ENCODE data around the gene STAC.
A peak's percentile ranks its signal among the peaks of the same experiment; 100 is the strongest.
"Not testable (repeated sequence)": the region's sequence is repeated elsewhere in the genome, so short reads cannot be mapped to it uniquely, and the experiment has no call there.

Gene STAC

GRCh38 chr3:36416599-36416998 is 36.3 kb downstream of the STAC start:
- DNase-seq, result no peak

GRCh38 chr3:36417237-36417636 is 36.9 kb downstream of the STAC start:
- no peak for DNase-seq

GRCh38 chr3:36418296-36418695 is 38.0 kb downstream of the STAC start:
- DNase-seq, result no peak

- DNase-seq, result no peak
Measured at GRCh38 chr3:36428445-36428844, 48.1 kb downstream of the STAC start.

DNA sequence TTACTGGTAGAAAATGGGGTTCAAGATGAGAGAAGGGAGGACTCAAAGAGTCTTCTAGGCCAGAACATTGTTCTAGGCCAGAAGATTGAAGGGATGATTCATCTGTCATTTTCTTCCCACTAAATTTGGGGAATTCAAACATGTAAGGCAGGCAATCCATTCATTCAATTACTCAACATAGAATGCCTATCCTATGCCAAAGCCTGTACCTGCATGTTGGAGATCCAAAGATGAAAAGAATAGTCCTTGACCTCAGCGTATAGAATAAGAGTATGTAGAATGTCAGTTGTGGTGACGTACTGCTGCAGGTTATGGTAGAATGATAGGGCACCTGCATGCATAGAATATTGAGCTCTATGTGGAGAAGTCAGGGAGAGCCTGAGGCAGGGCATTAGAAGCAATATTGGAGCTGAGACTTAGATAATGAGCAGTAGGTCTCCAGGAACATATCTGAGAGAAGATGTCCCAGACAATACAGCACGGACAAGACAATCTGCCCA is 49.7 kb downstream of the STAC start:
- DNase-seq, result no peak

- no peak for DNase-seq
Measured at GRCh38 chr3:36433511-36433910, 53.2 kb downstream of the STAC start.

- no peak for DNase-seq
Measured at GRCh38 chr3:36434687-36435426, 54.6 kb downstream of the STAC start.

DNA sequence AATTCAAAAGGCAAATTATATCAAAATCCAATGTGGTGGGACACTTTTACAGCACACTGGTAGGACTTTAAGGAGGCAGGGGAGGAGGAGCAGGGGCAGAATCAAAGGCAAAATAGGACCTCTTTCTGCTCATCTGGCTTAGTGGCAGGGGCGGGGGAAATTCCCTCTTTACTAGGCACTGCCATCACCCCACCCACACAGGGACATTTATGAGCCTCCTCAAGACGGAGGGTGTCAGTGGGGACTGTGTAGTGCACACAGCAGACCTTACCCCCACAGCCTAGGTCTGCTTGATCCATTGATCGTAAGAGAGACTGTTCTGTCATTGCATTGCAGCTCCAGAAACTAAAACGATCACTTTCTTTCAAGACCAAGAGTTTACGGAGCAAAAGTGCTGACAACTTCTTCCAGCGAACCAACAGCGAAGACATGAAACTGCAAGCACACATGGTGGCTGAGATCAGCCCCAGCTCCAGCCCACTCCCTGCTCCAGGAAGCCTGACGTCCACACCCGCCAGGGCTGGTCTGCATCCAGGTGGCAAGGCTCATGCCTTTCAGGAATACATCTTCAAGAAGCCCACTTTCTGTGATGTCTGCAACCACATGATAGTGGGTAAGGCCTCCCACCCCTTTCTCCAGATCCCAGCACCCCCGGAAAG is 62.9 kb downstream of the STAC start:
- no peak for DNase-seq

- DNase-seq, result no peak
Measured at GRCh38 chr3:36444909-36445308, 64.6 kb downstream of the STAC start.

DNA sequence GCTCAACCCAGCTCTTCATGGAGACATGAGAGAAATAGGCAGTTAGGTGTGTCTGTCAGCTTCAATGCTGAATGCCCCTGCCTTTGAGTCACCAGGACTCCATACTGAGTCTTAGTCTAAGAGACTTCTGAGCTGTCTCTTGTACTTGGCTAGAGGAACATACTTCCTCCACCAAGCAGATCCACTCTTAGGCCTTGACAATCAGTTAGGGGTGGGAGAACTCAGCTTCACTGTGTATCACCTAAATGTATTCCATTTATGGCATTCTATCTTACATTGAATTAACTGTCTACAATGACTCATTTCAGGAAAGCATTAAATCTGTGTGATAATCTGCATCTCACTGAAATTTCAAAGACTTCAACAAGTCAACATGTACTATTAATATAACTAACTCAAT is 66.0 kb downstream of the STAC start:
- no peak for DNase-seq

- DNase-seq, result no peak
Measured at GRCh38 chr3:36447061-36447460, 66.8 kb downstream of the STAC start.

GRCh38 chr3:36451816-36452215 is 71.5 kb downstream of the STAC start:
- no peak for DNase-seq

GRCh38 chr3:36453213-36453612 is 72.9 kb downstream of the STAC start:
- DNase-seq, result peak in 1 of 2 donors; percentile 8

GRCh38 chr3:36453896-36454295 is 73.6 kb downstream of the STAC start:
- DNase-seq, result peak; percentile 26 to 40

DNA sequence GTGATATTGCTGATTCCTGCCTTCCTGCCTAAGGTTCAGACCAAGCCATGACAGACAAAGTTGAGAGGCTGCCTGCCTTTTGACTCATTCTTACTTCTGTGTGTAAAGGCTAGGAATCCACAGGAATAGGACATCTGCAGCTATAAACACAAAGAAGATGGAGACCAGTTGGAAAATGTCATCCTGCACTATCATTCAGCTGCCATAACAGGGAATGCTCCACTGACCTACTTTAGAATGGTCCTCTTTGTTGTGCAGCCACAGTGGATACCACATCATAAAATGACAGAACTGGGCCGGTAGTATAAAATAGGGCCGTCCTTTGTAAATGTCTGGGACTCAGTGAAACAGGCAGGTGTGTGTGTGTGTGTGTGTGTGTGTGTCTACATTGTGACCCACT is 75.1 kb downstream of the STAC start:
- DNase-seq, result no peak

DNA sequence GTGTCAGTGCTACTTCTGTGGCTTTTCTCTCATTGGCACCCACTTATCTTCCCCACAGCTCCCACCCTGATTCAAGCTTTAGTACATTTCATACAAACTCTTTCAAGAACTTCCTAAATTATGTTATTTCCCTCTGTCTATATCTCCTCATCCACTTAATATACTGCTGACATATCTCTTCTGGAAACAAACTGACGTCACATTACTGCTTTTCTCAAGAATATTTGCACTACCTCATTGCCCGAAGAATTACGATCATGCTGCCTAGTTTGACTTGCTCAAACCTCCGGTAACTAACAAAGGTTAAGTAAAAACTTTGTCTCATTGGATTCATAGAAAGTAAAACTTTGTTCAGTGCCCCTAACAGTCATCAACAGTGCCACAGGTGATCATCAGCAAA is 76.5 kb downstream of the STAC start:
- no peak for DNase-seq

- no peak for DNase-seq
Measured at GRCh38 chr3:36457667-36458066, 77.4 kb downstream of the STAC start.

GRCh38 chr3:36459177-36459576 is 78.9 kb downstream of the STAC start:
- no peak for DNase-seq

DNA sequence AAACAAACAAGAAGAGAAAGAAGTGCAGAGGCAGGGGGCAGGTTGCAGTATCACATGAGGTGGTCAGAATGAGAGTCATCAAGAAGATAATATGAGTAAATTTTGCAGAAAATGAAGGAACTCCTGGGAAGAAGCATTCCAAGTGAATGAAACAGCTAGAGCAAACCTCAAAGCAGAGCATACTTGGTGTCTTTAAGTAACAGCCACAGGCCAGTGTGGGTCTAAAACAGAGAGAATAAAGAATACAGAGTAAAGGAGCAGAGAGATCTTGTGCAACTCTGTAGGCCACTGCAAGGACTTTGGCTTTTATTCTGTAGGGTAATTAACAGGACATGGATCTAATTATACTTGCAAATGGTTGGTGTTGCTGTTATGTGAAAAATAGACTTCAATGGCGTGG is 81.3 kb downstream of the STAC start:
- no peak for DNase-seq

DNA sequence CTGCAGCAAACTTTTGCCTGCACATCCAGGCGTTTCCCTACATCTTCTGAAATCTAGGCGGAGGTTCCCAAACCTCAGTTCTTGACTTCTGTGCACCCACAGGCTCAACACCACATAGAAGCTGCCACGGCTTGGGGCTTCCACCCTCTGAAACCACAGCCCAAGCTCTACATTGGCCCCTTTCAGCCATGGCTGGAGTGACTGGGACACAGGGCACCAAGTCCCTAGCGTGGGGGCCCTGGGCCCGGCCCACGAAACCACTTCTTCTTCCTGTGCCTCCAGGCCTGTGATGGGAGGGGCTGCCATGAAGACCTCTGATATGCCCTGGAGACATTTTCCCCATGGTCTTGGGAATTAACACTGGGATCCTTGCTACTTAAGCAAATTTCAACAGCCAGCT is 91.7 kb downstream of the STAC start:
- DNase-seq, result not testable (repeated sequence)

GRCh38 chr3:36475558-36475957 is 95.3 kb downstream of the STAC start:
- no peak for DNase-seq

GRCh38 chr3:36476286-36476942 is 96.1 kb downstream of the STAC start:
- no peak for DNase-seq

- no peak for DNase-seq
Measured at GRCh38 chr3:36477655-36478054, 97.4 kb downstream of the STAC start.
